Left colon (tissue), 2 donors: ENCODE data around the gene SLC5A10. TPM values are rescaled to one million over a fixed set of nuclear protein-coding genes. Genes with fewer than 3 reads are reported as not detected.
"Not testable (repeated sequence)": the region's sequence is repeated elsewhere in the genome, so short reads cannot be mapped to it uniquely, and the experiment has no call there.

Experiments
- ATAC-seq: fragments of 200-7000 bp; cut with Tn5 transposase; one replicate; pipeline ENCODE4 v1.9.1; 2020; ENCODE audit warnings: mild to moderate bottlenecking, moderate library complexity
- DNase-seq, 2 donors: peaks; one replicate each; pipeline ENCODE4 v3.0.0-alpha.2; 2020
- intact Hi-C, 2 donors: fragments of 100-400 bp; cut with DNase I in 1 of 2; cut with micrococcal nuclease in 1 of 2; formaldehyde crosslinking; loops; one replicate each; pipeline versions ENCODE4 v1.11.2 to v1.14.0; 2022; cut with DNase I, micrococcal nuclease
- total RNA-seq, 2 donors: library from RNA; stranded (reverse); fragmentation: NEBNext Ultra II Directional; extraction: Animal tissue kit (Norgen Biotek cat#: 25700); gene quantifications; one replicate each; pipeline ENCODE4 v1.2.1, GENCODE V29; 2021
- donor health status: DM: no; HTN: no; CAD: no.
- donor health status: DM: yes; HTN: yes; CAD: no.

Gene SLC5A10
- total RNA-seq, 2 donors from 2014 or later = 0.31 TPM; not detected in 1

DNA sequence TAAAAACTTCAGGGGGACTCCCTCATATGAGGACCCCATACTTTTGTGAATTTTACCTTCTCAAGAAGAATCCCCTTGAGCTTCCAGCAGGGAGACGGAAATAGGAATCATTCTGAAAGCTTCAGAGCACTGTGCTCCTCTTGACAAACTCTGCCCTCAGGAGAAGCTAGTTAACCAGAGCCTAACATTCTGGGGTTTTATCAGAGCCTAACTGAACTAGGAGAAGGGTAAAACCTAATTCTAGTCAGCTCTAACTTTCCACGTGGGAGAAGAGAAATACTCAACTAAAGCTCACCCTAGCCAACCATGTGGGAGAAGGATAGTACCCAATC is 13.3 kb upstream of the SLC5A10 start:
- ATAC-seq = peak; percentile 56

DNA sequence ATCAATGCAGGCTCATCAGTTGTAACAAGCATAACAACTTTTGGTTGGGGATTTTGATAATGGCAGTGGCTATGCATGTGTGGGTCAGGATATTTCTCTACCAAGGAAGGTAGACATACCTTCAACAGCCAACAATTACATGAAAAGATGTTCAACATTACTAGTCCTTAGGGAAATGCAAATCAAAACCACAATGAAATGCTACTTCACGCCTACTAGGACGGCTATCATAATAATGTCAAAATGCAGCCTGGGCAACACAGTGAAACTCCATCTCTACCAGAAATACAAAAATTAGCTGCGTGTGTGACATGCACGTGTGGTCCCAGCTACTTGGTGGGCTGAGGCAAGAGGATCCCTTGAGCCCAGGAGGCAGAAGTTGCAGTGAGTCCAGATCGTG is 7.3 kb upstream of the SLC5A10 start:
- intact Hi-C loops = no loop called here
- DNase-seq = no peak
- ATAC-seq = no peak

More for the DNA sequence above, 13.3 kb upstream of the SLC5A10 start:
- intact Hi-C loops = no loop called here
- no peak for DNase-seq

DNA sequence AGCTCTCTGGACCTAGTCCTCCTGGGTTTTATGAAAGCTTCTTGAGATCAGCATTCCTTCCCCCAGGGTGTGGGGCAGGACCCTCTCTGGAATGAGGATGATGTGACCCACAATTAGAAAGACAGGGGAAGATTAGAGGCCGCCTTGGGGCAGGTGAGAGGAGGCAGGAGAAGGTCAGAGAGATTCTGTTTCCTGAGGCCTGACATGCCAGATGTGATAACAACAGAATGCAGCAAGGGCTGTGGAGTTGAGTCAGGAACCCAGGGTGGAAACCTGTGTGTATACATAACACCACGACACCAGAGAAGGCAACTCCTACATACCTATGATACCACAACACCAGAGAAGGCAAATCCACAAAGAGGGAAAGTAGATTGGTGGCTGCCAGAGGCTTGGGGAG is 5.4 kb upstream of the SLC5A10 start:
- intact Hi-C loops = no loop called here
- DNase-seq (no peak), ATAC-seq (no peak)

DNA sequence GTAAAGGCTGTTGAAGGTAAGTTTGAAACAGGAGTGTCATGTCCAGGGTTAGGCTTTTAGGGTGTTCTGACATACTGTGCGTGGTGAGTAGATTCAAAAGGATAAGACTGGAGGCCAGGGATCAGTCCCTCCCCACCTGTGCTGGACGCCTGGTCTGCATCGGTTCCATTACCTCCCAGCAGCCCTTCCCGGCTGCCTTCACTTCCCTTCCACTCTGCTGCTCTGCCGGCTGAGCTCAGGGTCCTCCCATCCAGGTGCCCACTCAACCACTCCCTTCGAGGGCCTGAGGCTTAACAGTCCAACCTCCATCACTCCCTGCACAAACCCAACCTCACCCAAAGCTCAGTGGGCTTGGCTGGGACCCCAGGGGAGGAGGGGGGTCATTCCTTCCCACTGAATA is 4.1 kb upstream of the SLC5A10 start:
- ATAC-seq = no peak
- no peak for DNase-seq
- intact Hi-C loops = no loop called here

DNA sequence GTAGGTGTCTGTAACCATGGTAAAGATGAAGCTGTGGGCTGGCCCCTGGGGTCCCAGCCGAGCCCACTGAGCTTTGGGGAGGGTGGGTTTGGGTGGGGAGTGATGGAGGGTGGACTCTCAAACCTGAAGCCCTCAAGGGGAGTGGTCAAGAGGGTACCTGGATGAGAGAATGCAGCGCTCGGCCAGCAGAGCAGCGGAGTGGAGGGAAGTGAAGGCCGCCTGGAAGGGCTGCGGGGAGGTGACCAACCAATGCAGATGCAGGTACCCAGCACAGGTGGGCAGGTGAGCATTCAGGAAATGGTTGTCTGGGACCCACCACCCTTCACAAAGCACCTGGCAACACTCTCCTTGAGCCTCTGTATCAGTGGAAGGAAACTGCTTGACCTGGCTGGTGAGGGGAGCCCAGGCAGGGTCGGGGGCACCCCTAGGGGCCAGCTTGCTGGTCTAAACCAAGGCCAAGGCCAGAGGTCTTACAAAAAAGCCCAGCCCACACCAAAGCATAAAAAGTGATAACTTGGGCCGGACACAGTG is 3.4 kb upstream of the SLC5A10 start:
- intact Hi-C loops = no loop called here
- DNase-seq (no peak), ATAC-seq (no peak)

DNA sequence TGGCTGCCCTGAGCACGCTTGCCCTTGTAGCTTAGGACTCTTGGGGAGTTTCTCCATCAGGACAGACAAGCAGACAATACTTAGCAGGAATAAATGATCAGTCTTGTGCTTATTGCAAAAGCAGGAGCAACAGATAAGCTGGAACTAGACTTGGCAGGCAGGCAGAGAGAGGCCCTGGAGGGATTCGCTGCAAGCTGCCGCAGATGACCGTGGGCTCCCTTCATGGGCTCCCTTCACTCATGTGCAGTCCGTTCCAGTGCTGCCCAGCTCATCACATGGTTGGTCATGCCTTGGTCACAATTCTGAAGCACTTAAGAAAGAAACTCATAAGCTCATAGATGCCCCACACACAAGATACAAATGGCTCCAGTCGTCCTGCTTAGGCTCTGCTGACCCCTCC is 2.4 kb upstream of the SLC5A10 start:
- DNase-seq (no peak), ATAC-seq (no peak)
- intact Hi-C loops = no loop called here

DNA sequence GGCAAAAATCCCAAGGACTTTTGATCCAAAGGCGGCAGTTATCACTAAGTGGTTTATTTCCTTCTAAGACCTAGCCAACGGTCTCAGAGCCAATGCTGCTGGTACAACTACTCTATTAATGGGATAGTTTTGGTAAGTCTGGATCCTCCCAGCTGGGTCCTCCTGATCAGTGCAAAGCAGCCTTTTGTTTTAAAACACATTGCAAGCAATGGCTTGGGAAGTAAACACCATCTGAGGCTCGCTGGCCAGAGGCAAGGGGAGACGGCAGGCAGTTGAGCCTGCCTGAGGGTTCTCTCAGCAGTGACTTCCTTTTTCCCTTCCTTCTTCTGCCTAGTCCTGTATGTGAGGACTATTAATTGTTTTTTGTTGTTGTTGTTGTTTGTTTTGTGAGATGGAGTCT is 1.6 kb upstream of the SLC5A10 start:
- intact Hi-C loops = no loop called here
- DNase-seq = no peak
- ATAC-seq = no peak

DNA sequence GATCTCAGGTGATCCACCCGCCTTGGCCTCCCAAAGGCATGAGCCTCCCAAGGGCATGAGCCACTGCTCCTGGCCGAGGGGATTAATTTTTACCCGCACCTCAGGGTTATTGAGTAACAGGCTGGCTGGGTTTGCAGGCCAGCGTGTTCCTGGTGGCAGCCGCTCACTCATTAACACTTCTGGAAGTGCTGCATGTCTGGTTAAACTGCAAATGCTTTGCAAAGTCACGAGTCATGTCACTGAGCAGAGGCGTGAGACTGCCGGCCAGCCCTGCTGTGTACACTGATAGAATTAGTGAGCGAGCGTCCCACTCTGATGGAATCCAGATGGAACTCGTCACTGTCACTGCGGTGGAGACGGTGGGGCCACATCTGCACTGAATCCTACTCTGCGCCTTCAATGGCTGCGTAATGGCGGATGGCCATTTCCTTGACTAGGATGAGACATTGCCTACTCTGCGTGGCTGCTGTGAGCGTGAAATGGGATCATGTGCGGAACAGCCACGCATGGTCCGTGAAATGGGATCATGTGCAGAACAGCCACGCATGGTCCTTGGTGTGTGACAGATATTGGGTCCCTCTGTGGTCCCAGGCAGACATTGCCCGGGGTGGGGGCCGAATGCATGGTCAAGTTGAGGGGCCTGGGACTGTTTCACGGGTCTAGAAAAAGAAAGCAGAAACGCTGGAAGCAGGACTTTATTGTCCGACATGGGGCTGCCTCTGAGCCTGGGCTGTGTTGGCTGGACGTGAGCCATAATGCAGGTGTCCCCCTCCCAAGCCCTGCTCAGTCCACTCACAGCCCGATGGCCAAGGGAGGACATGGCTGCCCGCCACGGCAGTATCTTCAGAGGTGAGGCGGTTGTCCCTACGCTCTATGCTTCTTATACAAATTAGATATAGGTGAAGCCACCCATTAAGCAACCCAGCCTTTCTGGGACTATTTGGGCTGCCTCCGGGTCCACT is 740 bp upstream of the SLC5A10 start:
- ATAC-seq (no peak), DNase-seq (no peak)
- intact Hi-C loops = no loop called here

DNA sequence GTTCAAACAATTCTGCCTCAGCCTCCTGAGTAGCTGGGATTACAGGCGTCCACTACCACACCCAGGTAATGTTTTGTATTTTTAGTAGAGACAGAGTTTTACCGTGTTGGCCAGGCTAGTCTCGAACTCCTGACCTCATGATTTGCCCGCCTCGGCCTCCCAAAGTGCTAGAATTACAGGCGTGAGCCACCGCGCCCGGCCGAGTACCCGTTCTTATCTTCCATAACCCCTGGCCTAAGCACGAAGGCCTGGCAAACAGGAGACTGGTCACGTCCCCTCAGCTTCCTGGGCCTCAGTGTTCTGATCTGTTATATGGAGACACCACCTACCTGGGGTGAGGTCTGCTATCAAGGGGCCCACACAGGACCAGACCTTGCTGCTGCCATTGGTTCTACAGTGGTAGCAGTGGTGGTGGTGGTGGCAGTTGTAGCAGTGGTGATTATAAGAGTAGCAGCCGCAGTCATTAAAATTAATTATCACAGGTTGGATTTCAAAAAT is 1.3 kb downstream of the SLC5A10 start:
- ATAC-seq (no peak), DNase-seq (no peak)
- intact Hi-C loops = no loop called here

DNA sequence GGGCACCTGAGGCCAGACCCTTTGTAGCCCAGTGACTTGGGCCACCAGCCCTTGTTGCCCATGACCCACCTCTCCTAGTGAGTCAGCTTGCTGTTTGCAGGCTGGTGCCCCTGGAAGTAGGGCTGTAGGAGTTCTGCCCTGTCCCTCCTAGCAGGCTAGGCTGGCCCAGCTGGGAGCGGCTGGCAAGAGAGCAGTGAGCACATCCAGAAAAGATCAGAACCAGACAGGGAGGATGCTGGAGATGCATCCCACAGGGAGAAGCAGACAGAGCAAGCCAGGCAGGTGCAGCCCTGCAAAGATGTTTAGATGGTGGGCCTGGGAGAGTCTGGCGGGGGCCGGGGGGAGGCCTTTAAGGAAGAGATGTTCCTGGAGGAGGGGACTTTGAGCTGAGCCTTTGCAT is 2.4 kb downstream of the SLC5A10 start:
- DNase-seq (no peak), ATAC-seq (no peak)
- intact Hi-C loops = no loop called here

DNA sequence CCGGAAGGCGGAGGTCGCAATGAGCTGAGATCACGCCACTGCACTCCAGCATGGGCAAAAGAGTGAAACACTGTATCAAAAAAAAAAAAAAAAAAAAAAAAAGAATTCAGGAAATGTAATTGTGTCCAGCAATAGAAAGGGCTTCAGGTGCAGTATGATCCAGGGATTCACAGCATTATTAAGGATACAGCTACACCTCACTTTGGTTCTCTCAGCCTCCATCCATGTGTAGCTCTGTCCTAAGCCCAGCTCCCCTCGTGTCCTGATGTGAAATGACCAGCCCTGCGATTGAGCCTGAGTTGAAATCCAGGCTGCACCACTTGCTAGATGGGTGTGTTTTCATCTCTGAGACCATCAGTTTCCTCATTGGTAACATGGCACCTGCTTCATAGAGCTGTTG is 3.0 kb downstream of the SLC5A10 start:
- ATAC-seq (no peak), DNase-seq (no peak)
- intact Hi-C loops = no loop called here

DNA sequence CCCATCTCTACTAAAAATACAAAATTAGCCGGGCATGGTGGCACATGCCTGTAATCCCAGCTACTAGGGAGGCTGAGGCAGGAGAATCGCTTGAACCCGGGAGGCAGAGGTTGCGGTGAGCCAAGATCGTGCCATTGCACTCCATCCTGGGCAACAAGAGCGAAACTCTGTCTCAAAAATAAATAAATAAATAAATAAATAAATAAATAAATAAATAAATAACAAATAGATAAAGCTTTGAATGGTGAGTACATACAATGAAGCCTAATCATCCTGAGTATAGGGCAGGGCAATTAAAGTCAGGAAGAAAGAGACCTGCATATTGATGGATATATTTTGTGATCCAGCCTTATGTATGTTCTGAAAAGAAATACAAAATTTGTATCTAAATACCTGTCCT is 4.1 kb downstream of the SLC5A10 start:
- DNase-seq, intact Hi-C loops, ATAC-seq: not testable (repeated sequence)

DNA sequence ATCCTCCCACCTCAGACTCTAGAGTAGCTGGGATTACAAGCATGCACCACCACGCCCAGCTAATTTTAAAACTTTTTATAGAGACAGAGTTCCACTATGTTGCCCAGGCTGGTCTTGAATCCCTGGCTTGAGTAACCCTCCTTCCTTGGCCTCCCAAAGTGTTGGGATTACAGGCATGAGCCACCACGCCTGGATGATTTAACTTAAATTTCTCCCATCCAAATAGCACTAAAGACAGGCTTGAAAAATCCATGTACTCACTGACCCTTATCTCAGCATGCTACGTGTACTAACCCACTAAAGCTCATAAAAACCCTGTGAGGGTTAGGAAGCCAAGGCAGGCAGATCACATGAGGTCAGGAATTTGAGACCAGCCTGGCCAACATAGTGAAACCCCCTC is 4.6 kb downstream of the SLC5A10 start:
- intact Hi-C loops = no loop called here
- ATAC-seq (no peak), DNase-seq (no peak)

DNA sequence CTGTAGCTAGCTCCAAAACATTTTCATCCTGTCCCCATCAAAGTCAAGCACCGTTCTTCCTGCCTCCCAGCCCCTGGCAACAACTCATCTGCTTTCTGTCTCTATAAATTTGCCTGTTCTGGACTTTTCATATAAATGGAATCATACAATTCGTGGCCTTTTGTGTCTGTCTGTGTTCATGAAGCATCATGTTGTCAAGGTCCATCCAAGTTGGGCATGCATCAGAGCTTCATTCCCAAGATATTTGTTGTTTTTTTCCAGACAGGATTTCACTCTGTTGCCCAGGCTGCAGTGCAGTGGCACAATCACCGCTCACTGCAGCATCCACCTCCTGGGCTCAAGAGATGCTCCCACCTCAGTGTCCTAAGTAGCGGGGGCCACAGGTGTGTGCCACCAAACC is 5.9 kb downstream of the SLC5A10 start:
- intact Hi-C loops = no loop called here
- ATAC-seq (no peak), DNase-seq (no peak)

DNA sequence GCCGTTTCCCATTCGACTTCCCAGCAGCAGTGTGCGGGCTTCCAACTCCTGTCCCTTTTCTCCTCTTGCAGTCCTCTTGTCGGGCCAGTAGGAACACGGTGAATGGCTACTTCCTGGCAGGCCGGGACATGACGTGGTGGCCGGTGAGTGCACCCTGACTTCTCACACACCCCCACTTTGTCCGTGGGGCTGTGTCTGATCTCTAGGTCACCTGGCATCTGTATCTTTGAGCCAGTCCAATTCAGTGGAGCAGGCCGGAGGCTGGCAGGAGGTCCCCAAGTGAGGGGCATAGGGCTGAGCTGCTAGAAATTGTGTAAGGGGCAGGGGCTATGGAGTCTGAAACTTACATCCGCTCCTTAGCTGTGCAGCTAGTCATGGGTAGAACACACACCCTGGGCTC is 6.6 kb downstream of the SLC5A10 start:
- ATAC-seq (no peak), DNase-seq (no peak)
- intact Hi-C loops = no loop called here

DNA sequence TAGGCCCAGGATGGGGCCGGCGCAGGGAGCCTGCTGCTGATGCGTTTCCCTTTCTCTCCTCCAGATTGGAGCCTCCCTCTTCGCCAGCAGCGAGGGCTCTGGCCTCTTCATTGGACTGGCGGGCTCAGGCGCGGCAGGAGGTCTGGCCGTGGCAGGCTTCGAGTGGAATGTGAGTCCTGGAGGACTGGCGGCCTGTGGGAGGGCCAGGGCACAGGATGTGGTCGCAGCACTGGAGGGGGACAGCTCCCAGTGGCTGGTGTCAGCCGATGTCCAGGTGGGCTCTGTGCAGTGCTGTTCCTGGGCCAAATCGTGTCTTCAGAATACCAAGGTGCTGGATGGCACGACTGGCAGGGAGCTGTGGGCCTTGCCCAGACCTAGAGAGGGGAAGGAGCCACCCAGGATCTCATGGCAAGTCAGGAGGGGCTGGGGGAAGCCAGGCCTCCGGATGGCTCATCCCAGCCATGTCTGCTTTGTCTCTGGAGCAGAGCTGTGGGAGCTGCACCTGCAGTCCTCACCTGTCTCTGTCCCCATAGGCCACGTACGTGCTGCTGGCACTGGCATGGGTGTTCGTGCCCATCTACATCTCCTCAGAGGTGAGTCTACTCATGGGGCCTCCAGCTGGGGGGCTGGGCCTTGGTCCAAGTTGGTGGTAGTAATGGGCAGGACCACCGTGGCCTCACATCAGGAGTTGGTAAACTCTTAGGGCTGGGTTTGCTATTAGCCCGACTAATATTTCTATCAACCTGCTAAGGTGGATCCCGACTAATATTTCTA is 7.3 kb downstream of the SLC5A10 start:
- no peak for ATAC-seq
- intact Hi-C loops = no loop called here
- no peak for DNase-seq

DNA sequence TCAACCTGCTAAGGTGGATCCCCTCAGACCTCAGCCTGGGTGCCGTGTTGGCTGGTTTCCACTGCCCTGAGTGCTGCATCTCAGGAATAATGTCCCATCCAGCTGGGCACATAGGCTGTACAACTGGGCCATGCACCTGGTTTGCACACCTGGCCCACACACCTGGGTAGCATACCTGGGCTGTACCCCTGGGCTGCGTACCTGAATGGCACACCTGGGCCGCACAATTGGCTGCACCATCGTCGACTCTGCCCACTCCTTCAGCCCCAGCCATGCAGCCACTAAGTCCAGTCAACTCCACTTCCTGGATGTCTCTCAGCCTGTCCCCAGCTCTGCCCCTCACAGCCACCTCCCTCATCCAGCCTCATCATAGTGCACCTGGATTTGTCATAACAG is 7.9 kb downstream of the SLC5A10 start:
- ATAC-seq (no peak), DNase-seq (no peak)
- intact Hi-C loops = no loop called here

DNA sequence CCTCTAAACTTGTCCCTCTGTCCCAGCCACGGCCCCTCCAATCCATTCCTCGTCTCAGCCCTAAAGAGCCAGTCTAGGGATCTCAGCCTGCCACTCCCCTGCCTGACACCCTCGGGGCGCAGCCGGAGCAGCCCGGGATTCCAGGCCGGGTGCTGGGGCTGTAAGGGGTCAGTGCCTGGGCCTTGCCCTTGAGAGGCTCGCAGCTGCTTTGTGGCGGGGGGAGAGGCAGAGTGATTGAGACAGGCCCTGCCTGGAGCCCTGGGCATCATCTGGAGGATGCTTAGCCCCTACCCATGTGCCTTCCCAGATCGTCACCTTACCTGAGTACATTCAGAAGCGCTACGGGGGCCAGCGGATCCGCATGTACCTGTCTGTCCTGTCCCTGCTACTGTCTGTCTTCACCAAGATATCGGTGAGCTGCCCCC is 8.3 kb downstream of the SLC5A10 start:
- ATAC-seq (no peak), DNase-seq (no peak)
- intact Hi-C loops = no loop called here

DNA sequence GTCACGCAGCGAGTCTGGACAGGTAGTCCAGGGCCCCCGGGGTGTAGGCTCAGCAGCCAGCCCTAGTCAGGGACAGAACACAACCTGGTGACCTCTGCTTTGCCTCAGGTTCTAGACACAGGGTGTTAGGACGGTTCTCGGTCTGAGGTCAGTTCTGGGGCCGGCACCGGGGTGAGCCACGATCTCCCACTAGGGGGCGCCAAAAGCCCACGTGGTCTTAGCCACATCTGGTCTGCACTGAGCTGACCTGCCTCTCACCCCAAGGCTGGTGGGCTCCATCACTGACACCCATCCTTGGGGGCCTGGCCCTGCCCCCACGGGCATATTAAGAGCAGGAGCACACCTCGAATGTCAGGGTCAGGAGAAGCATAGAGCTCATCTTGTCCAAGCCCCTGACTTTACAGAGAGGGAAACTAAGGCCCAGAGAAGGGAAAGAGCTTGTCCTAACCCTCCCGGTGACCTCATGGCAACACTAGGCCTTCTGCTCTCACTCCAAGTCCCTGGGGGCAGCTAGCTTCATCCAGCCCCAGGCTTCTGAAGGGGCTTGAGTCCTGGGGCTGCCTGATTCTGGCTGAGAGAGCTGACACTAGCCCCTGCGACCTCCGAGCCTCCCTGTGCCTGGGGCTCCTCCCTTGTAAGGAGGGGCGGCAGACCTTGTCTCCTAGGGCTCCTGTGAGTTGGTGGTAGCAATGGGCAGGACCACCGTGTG is 9.0 kb downstream of the SLC5A10 start:
- DNase-seq (peak; percentile 72 to 93), ATAC-seq (peak; percentile 76)
- intact Hi-C loops = no loop called here
